ENCODE measurements around the gene SMIM14. TPM values are rescaled to one million over a fixed set of nuclear protein-coding genes. Genes with fewer than 3 reads are reported as not detected.

The SMIM14 gene
- total RNA-seq, 1 experiment from 2014 or later, result 48.2 TPM

DNA sequence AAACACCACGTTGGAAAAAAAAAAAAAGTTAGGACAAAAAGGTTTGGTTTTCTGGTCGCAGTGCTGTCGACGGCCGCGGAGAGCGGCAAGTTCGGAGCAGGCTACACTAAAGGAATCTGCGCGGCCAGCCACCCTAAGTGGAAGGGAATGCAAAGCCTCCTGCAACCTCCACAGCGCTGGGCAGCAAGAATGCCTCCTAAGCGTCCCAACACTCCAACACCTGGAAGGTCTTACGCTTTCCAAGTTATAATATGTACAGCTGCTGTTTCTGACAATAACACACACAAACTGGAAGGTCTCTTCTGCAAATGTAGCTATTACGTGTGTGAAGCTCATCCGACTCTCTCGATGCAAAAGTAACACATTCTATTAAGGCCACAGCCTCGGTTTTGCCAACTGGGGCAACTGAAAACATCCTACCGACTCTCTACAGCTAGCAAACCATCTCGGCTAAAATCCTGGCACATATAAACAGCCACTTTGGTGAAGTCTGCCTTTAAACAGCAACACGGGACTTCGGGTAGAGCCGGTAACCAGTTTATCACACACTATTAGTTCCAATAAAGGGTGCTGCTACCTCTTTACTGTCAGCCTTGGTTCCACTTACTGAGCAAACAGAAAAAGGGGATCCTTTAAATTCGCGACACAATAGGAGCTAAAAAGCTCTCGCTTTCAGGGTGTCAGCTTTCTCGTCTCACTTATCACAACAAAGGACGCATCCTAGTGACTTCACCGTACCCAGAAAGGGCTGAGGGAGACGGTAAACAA is 895 bp downstream of the SMIM14 start:
- intact Hi-C loops (cut with micrococcal nuclease; ENCODE audit: unreplicated experiment), result no loop called here
- in situ Hi-C loops (cut with HindIII; ENCODE audit: low pct_unique_long_range_greater_than_20kb, low sequenced_read_pairs), result no loop called here
- TF ChIP-seq TCF7L2 (IDR thresholded peaks at IDR 0.05; ENCODE audit: low read depth, low read length) (no peak), POLR2AphosphoS5 (IDR thresholded peaks at IDR 0.05; ENCODE audit: low read depth, low read length) (no peak), SIN3A (IDR thresholded peaks at IDR 0.05; ENCODE audit: borderline replicate concordance, insufficient read depth, low read depth, low read length) (no peak), REST (IDR thresholded peaks at IDR 0.05; ENCODE audit: insufficient read depth in 1 of 2, low read depth in 2 of 2, low read length in 1 of 2) (no peak)
- TF ChIP-seq, protein P1, sequence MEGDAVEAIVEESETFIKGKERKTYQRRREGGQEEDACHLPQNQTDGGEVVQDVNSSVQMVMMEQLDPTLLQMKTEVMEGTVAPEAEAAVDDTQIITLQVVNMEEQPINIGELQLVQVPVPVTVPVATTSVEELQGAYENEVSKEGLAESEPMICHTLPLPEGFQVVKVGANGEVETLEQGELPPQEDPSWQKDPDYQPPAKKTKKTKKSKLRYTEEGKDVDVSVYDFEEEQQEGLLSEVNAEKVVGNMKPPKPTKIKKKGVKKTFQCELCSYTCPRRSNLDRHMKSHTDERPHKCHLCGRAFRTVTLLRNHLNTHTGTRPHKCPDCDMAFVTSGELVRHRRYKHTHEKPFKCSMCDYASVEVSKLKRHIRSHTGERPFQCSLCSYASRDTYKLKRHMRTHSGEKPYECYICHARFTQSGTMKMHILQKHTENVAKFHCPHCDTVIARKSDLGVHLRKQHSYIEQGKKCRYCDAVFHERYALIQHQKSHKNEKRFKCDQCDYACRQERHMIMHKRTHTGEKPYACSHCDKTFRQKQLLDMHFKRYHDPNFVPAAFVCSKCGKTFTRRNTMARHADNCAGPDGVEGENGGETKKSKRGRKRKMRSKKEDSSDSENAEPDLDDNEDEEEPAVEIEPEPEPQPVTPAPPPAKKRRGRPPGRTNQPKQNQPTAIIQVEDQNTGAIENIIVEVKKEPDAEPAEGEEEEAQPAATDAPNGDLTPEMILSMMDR (IDR thresholded peaks at IDR 0.05), result no peak

DNA sequence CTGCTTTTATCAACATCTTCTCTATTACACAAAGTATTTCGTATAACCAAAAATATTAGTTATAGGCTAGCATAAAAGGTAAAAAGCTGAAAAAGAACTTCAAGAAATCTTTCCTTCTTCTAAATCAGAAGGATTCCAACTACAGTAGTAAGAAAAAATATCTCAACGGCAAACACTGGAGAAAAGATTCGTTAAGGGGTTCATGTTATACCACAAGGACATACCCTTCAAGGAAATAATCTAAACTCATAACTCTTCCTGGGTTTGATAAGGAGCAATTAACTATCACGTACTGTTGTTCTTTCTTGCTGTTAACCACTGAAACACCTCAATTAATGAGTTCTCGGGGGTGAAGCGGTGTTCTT is 1.5 kb downstream of the SMIM14 start:
- H3K36me3 ChIP-seq (ENCODE audit: control insufficient read depth, insufficient read depth, low read length), result no peaks in the 10 kb centered on the region; the same call in 1 of the 2 replicates
- TF ChIP-seq, protein P1 (IDR thresholded peaks at IDR 0.05), result no peak
- TF ChIP-seq TCF7L2 (IDR thresholded peaks at IDR 0.05; ENCODE audit: low read depth, low read length) (no peak), REST (IDR thresholded peaks at IDR 0.05; ENCODE audit: insufficient read depth in 1 of 2, low read depth in 2 of 2, low read length in 1 of 2) (no peak), POLR2AphosphoS5 (IDR thresholded peaks at IDR 0.05; ENCODE audit: low read depth, low read length) (no peak), SIN3A (IDR thresholded peaks at IDR 0.05; ENCODE audit: borderline replicate concordance, insufficient read depth, low read depth, low read length) (no peak)
- H3K27me3 ChIP-seq (ENCODE audit: control insufficient read depth, insufficient read depth, low read length), result no peaks in the 10 kb centered on the region
- POLR2A ChIA-PET, result interaction anchor here (0.7 kb wide), 1 partner anchor 27 kb away, joined by 11 read pairs; no protein-coding TSS in a partner anchor
- peaks cover 28% of the 10 kb centered on the region for H3K4me1 ChIP-seq (ENCODE audit: control insufficient read depth, insufficient read depth, low read length)
- H3K4me3 ChIP-seq (ENCODE audit: low read depth in 2 of 2, low read length in 2 of 2), result peak overlapping the region; percentile 88 to 95
- BruUV-seq (replicated peaks), result no TSS peak
- DNase-seq (ENCODE audit: low read depth, low spot score) (no peak), ATAC-seq (no peak)
- CTCF ChIA-PET, result no interaction called here
- in situ Hi-C loops (cut with HindIII; ENCODE audit: low pct_unique_long_range_greater_than_20kb, low sequenced_read_pairs) (no loop called here), intact Hi-C loops (cut with micrococcal nuclease; ENCODE audit: unreplicated experiment) (no loop called here)
- H3K9me3 ChIP-seq (ENCODE audit: control insufficient read depth, insufficient read depth, low read depth, low read length), result no peaks in the 10 kb centered on the region
- H3K27ac ChIP-seq (ENCODE audit: low read length), result peak overlapping the region; percentile 98

More for the DNA sequence above, 895 bp downstream of the SMIM14 start:
- no peaks in the 10 kb centered on the region; the same call in 1 of the 2 replicates for H3K36me3 ChIP-seq (ENCODE audit: control insufficient read depth, insufficient read depth, low read length)
- ChIA-PET POLR2A (interaction anchor here (0.7 kb wide), 1 partner anchor 27 kb away, joined by 11 read pairs; no protein-coding TSS in a partner anchor), CTCF (no interaction called here)
- no peaks in the 10 kb centered on the region for H3K27me3 ChIP-seq (ENCODE audit: control insufficient read depth, insufficient read depth, low read length)
- peak; percentile 39 for ATAC-seq
- H3K27ac ChIP-seq (ENCODE audit: low read length), result peak overlapping the region; percentile 98
- TSS peak; percentile 70 for BruUV-seq (replicated peaks)
- no peaks in the 10 kb centered on the region for H3K9me3 ChIP-seq (ENCODE audit: control insufficient read depth, insufficient read depth, low read depth, low read length)
- DNase-seq (ENCODE audit: low read depth, low spot score), result no peak
- H3K4me3 ChIP-seq (ENCODE audit: low read depth in 2 of 2, low read length in 2 of 2), result peak overlapping the region; percentile 88 to 95
- H3K4me1 ChIP-seq (ENCODE audit: control insufficient read depth, insufficient read depth, low read length), result peaks cover 28% of the 10 kb centered on the region
